ENCODE data around the gene MDGA2. TPM values are rescaled to one million over a fixed set of nuclear protein-coding genes. Genes with fewer than 3 reads are reported as not detected.

MDGA2 gene
- total RNA-seq, 1 donor from 2014 or later, result 0.19 TPM

- no peak overlapping the region for H3K27ac Mint-ChIP-seq
- no peak for TF ChIP-seq CTCF (IDR thresholded peaks at IDR 0.05; ENCODE audit: unreplicated experiment)
- no peaks in the 10 kb centered on the region for H3K27me3 Mint-ChIP-seq
- peaks cover 7% of the 10 kb centered on the region for H3K4me1 Mint-ChIP-seq (ENCODE audit: low read depth)
- no peak overlapping the region for H3K4me3 Mint-ChIP-seq (ENCODE audit: low read depth)
- H3K9me3 Mint-ChIP-seq (ENCODE audit: low read depth), result no peaks in the 10 kb centered on the region
- no peaks in the 10 kb centered on the region for H3K36me3 Mint-ChIP-seq (ENCODE audit: insufficient read depth)
- no peak for DNase-seq (ENCODE audit: low spot score, unreplicated experiment)
Observed at GRCh38 chr14:47327336-47327735, 348.1 kb downstream of the MDGA2 start.

- Mint-ChIP-seq H3K27me3 (no peaks in the 10 kb centered on the region), H3K27ac (no peak overlapping the region), H3K36me3 (ENCODE audit: insufficient read depth) (no peaks in the 10 kb centered on the region), H3K4me1 (ENCODE audit: low read depth) (peaks cover 8% of the 10 kb centered on the region), H3K4me3 (ENCODE audit: low read depth) (no peak overlapping the region), H3K9me3 (ENCODE audit: low read depth) (no peaks in the 10 kb centered on the region)
- DNase-seq (ENCODE audit: low spot score, unreplicated experiment), result no peak
- no peak for TF ChIP-seq CTCF (IDR thresholded peaks at IDR 0.05; ENCODE audit: unreplicated experiment)
Observed at GRCh38 chr14:47322751-47323150, 352.7 kb downstream of the MDGA2 start.

- peaks cover 7% of the 10 kb centered on the region for H3K4me1 Mint-ChIP-seq (ENCODE audit: low read depth)
- H3K27me3 Mint-ChIP-seq, result no peaks in the 10 kb centered on the region
- H3K27ac Mint-ChIP-seq, result no peak overlapping the region
- no peak overlapping the region for H3K4me3 Mint-ChIP-seq (ENCODE audit: low read depth)
- H3K36me3 Mint-ChIP-seq (ENCODE audit: insufficient read depth), result no peaks in the 10 kb centered on the region
- no peak for TF ChIP-seq CTCF (IDR thresholded peaks at IDR 0.05; ENCODE audit: unreplicated experiment)
- no peaks in the 10 kb centered on the region for H3K9me3 Mint-ChIP-seq (ENCODE audit: low read depth)
- DNase-seq (ENCODE audit: low spot score, unreplicated experiment), result no peak
Observed at GRCh38 chr14:47302121-47302520, 373.3 kb downstream of the MDGA2 start.

- Mint-ChIP-seq H3K4me1 (ENCODE audit: low read depth) (peaks cover 14% of the 10 kb centered on the region), H3K36me3 (ENCODE audit: insufficient read depth) (no peaks in the 10 kb centered on the region), H3K27me3 (no peaks in the 10 kb centered on the region), H3K4me3 (ENCODE audit: low read depth) (no peak overlapping the region), H3K9me3 (ENCODE audit: low read depth) (no peaks in the 10 kb centered on the region), H3K27ac (no peak overlapping the region)
- no peak for DNase-seq (ENCODE audit: low spot score, unreplicated experiment)
- no peak for TF ChIP-seq CTCF (IDR thresholded peaks at IDR 0.05; ENCODE audit: unreplicated experiment)
Observed at GRCh38 chr14:47300796-47301195, 374.6 kb downstream of the MDGA2 start.

- no peak for DNase-seq (ENCODE audit: low spot score, unreplicated experiment)
- H3K27me3 Mint-ChIP-seq, result no peaks in the 10 kb centered on the region
- no peaks in the 10 kb centered on the region for H3K36me3 Mint-ChIP-seq (ENCODE audit: insufficient read depth)
- H3K4me3 Mint-ChIP-seq (ENCODE audit: low read depth), result no peak overlapping the region
- no peak for TF ChIP-seq CTCF (IDR thresholded peaks at IDR 0.05; ENCODE audit: unreplicated experiment)
- H3K4me1 Mint-ChIP-seq (ENCODE audit: low read depth), result peaks cover 14% of the 10 kb centered on the region
- H3K27ac Mint-ChIP-seq, result no peak overlapping the region
- no peaks in the 10 kb centered on the region for H3K9me3 Mint-ChIP-seq (ENCODE audit: low read depth)
Observed at GRCh38 chr14:47297374-47297773, 378.0 kb downstream of the MDGA2 start.

All from progenitor cell of endocrine pancreas (in vitro differentiated cells).